Spleen (tissue), 11 donors: ENCODE data around the gene SEC61A2. TPM values are rescaled to one million over a fixed set of nuclear protein-coding genes. Genes with fewer than 3 reads are reported as not detected.
"Not testable (repeated sequence)": the region's sequence is repeated elsewhere in the genome, so short reads cannot be mapped to it uniquely, and the experiment has no call there.

Experiments used
- DNase-seq: peaks from one replicate; pipeline ENCODE4 v3.0.0-alpha.2; 2020
- H3K27ac ChIP-seq, 8 donors: fragments of 200-600 bp; sonication (generic) in 7 of 8; 1 replicate in 4 of 8; 2 replicates in 4 of 8; pipeline versions ENCODE4 v1.5.0 to v1.8.0; 2016 to 2021; ENCODE audit warnings: inconsistent platforms in 4 of 8, mild to moderate bottlenecking in 4 of 8, moderate library complexity in 1 of 8
- H3K27me3 ChIP-seq, 7 donors: fragments of 200-600 bp; sonication (generic) in 6 of 7; replicated peaks in 1 of 7; 1 replicate in 4 of 7; 2 replicates in 3 of 7; pipeline versions ENCODE4 v1.5.0 to v1.8.0; 2016 to 2021; ENCODE audit warnings: inconsistent platforms in 3 of 7, mild to moderate bottlenecking in 1 of 7
- H3K36me3 ChIP-seq, 6 donors: fragments of 200-600 bp; sonication (generic) in 5 of 6; 1 replicate in 4 of 6; 2 replicates in 2 of 6; pipeline versions ENCODE4 v1.5.0 to v1.8.0; 2016 to 2021; ENCODE audit warnings: inconsistent platforms in 2 of 6
- H3K4me1 ChIP-seq, 6 donors: fragments of 200-600 bp; sonication (generic) in 5 of 6; 1 replicate in 3 of 6; 2 replicates in 3 of 6; pipeline versions ENCODE4 v1.5.0 to v1.8.0; 2016 to 2021; ENCODE audit warnings: inconsistent platforms in 3 of 6
- H3K4me3 ChIP-seq, 8 donors: fragments of 200-600 bp; sonication (generic) in 7 of 8; 1 replicate in 4 of 8; 2 replicates in 4 of 8; pipeline versions ENCODE4 v1.5.0 to v1.8.0; 2016 to 2021; ENCODE audit warnings: inconsistent platforms in 4 of 8, mild to moderate bottlenecking in 4 of 8, moderate library complexity in 2 of 8
- H3K9me3 ChIP-seq, 8 donors: fragments of 200-600 bp; sonication (generic) in 7 of 8; 1 replicate in 4 of 8; 2 replicates in 4 of 8; pipeline versions ENCODE4 v1.5.0 to v1.8.0; 2016 to 2021; ENCODE audit warnings: inconsistent platforms in 4 of 8
- CTCF ChIP-seq, 11 experiments: fragments of 200-600 bp in 7 of 11; fragments of 450-650 bp in 4 of 11; sonication (generic) in 4 of 11; IDR thresholded peaks in 8 of 11; conservative IDR thresholded peaks in 3 of 11; 1 replicate in 7 of 11; 2 replicates in 4 of 11; pipeline versions ENCODE4 v1.4.0 to v1.8.0; 2016 to 2021; ENCODE audit warnings: antibody characterized with exemption in 11 of 11, inconsistent platforms in 4 of 11, mild to moderate bottlenecking in 1 of 11
- POLR2A ChIP-seq, 3 donors: fragments of 450-650 bp; IDR thresholded peaks; one replicate each; pipeline ENCODE4 v1.5.1; 2017; ENCODE audit warnings: antibody characterized with exemption in 3 of 3, mild to moderate bottlenecking in 1 of 3
- POLR2AphosphoS5 ChIP-seq, 3 donors: sonication (generic); formaldehyde crosslinking; IDR thresholded peaks; one replicate each; pipeline ENCODE4 v1.5.1; 2017; ENCODE audit warnings: antibody characterized with exemption in 3 of 3
- WGBS, 5 donors: extraction: QIAGEN DNeasy Blood & Tissue Kit in 3 of 5; methylation state at CpG; one replicate each; pipeline versions ENCODE4 v1.1.5 to v1.1.7; 2013 to 2018; 5-methylcytosine and 5-hydroxymethylcytosine counted together
- intact Hi-C: fragments of 100-400 bp; cut with DNase I; formaldehyde crosslinking; loops from one replicate; pipeline ENCODE4 v1.15.0; 2023; ENCODE audit warnings: low total_unique reads
- polyA plus RNA-seq, 3 donors: library from polyadenylated mRNA; stranded (reverse); fragments of 200-250 nt; gene quantifications; one replicate each; pipeline ENCODE4 v1.2.1, GENCODE V29; 2013
- total RNA-seq, 7 donors: library from RNA; depleted of rRNA in 3 of 7; stranded (reverse); fragments of >200 nt in 3 of 7; fragmentation: NEBNext Ultra II Directional in 4 of 7; extraction: Animal tissue kit (Norgen Biotek cat#: 25700) in 4 of 7; gene quantifications; one replicate each; pipeline versions ENCODE4 v1.1.0 to v1.2.1, GENCODE V29; 2016 to 2021
- donor health status: healthy with polysubstance abuse.
- donor health status: DM: no; HTN: no; CAD: no; lungs with moderate emphysema.
- donor health status: DM: no; HTN: no; CAD: no.
- donor health status: Bipolar disorder and iron deficiency.
- donor health status: healthy.
- donor health status: DM: no; HTN: no; CAD: no.
- donor health status: DM: yes; HTN: yes; CAD: no.

Gene SEC61A2
- total and polyA plus RNA-seq, 10 donors, result 2.7 to 14.6 (median 8.3) TPM

DNA sequence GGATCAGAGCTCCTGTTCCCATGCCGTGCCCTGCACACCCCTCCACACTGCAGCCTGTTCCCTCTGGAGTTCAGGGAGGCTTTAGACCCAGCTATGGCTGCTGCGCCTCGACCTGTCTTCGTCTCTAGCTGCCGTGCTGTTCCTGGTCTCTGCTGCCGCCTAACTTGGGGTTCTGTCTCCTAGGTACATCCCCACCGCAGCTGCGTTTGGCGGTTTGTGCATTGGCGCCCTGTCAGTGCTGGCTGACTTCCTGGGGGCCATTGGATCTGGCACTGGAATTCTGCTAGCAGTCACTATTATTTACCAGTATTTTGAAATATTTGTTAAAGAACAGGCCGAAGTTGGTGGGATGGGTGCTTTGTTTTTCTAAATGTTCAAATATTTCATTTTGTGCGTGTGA is 34.6 kb downstream of the SEC61A2 start:
- WGBS, 5 donors, result 93 to 98% (median 93%) methylated on average over 12 of the region's 12 CpGs
- Histone ChIP-seq H3K4me3 (no peak overlapping the region), H3K4me1 (no peaks in the 10 kb centered on the region), H3K36me3 (peaks cover 0 to 100% (median 63%) of the 10 kb centered on the region in 6 donors), H3K27ac (no peak overlapping the region), H3K9me3 (no peaks in the 10 kb centered on the region), H3K27me3 (no peaks in the 10 kb centered on the region)
- intact Hi-C loops, result no loop called here
- TF ChIP-seq POLR2A (IDR thresholded peaks at IDR 0.05), result no peak
- TF ChIP-seq POLR2AphosphoS5 (IDR thresholded peaks at IDR 0.05), result peak in 2 of 3 donors; percentile 18 to 51
- DNase-seq, result no peak

- H3K27me3 ChIP-seq, result no peaks in the 10 kb centered on the region
- no peak for TF ChIP-seq POLR2AphosphoS5 (IDR thresholded peaks at IDR 0.05)
- TF ChIP-seq POLR2A (IDR thresholded peaks at IDR 0.05), result no peak
- no peak for TF ChIP-seq CTCF (IDR thresholded peaks at IDR 0.05 in 8 of 11, conservative IDR thresholded peaks at IDR 0.05 in 3 of 11)
- intact Hi-C loops, result no loop called here
- H3K27ac ChIP-seq, result no peak overlapping the region
- 88 to 93% (median 92%) methylated on average over 3 of the region's 3 CpGs for whole genome bisulfite sequencing, 5 donors
- H3K9me3 ChIP-seq, result no peaks in the 10 kb centered on the region
- H3K36me3 ChIP-seq, result peaks cover 0 to 100% (median 69%) of the 10 kb centered on the region in 6 donors
- no peaks in the 10 kb centered on the region for H3K4me1 ChIP-seq
- H3K4me3 ChIP-seq, result no peak overlapping the region
- DNase-seq, result no peak
These were observed 35.6 kb downstream of the SEC61A2 start for GRCh38 chr10:12165036-12165435.

- H3K4me3 ChIP-seq, result no peak overlapping the region
- no peaks in the 10 kb centered on the region for H3K9me3 ChIP-seq
- no peak for DNase-seq
- peak overlapping the region in 1 of 8 donors; percentile 12 for H3K27ac ChIP-seq
- peaks cover 0 to 100% (median 73%) of the 10 kb centered on the region in 6 donors for H3K36me3 ChIP-seq
- 80 to 90% (median 88%) methylated on average over 6 of the region's 6 CpGs for WGBS, 5 donors
- TF ChIP-seq POLR2A (IDR thresholded peaks at IDR 0.05), result no peak
- no peak for TF ChIP-seq POLR2AphosphoS5 (IDR thresholded peaks at IDR 0.05)
- TF ChIP-seq CTCF (IDR thresholded peaks at IDR 0.05 in 8 of 11, conservative IDR thresholded peaks at IDR 0.05 in 3 of 11), result no peak
- no peaks in the 10 kb centered on the region for H3K27me3 ChIP-seq
- intact Hi-C loops, result no loop called here
- no peaks in the 10 kb centered on the region for H3K4me1 ChIP-seq
These were observed 36.7 kb downstream of the SEC61A2 start for GRCh38 chr10:12165999-12166775.

GRCh38 chr10:12171512-12171911 is 42.0 kb downstream of the SEC61A2 start:
- H3K27me3 ChIP-seq, H3K4me1 ChIP-seq, intact Hi-C loops, DNase-seq, H3K4me3 ChIP-seq, H3K27ac ChIP-seq, H3K9me3 ChIP-seq: not testable (repeated sequence)
- peaks cover 6 to 100% (median 87%) of the 10 kb centered on the region in 6 donors for H3K36me3 ChIP-seq
- WGBS, 5 donors, result 89 to 96% (median 89%) methylated on average over 6 of the region's 6 CpGs

DNA sequence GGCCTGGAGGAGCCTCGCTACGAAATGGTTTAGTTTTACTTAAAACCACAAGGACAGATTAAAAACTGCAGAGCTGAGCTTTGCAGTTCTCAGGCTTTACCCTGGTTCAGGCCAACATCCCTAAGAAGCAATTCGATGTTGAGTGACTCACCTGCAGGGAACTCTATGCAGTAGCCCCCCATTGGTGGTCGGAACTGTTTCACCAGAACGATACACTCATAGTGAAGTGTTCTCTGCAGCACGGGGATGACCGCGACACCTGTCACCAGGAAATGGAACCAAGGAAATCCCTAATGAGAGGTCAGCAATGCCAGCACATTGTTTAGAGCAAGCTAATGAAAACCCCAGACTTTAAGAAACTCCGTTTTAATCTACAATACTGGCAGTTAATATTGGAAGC is 48.2 kb downstream of the SEC61A2 start:
- 91 to 94% (median 92%) methylated on average over 9 of the region's 9 CpGs for WGBS, 5 donors
- TF ChIP-seq CTCF (IDR thresholded peaks at IDR 0.05 in 8 of 11, conservative IDR thresholded peaks at IDR 0.05 in 3 of 11) (no peak), POLR2AphosphoS5 (IDR thresholded peaks at IDR 0.05) (no peak), POLR2A (IDR thresholded peaks at IDR 0.05) (no peak)
- no peaks in the 10 kb centered on the region for H3K9me3 ChIP-seq
- no peak overlapping the region for H3K4me3 ChIP-seq
- DNase-seq, result no peak
- intact Hi-C loops, result no loop called here
- H3K27ac ChIP-seq, result no peak overlapping the region
- H3K4me1 ChIP-seq, result peaks cover 0 to 30% (median 12%) of the 10 kb centered on the region in 6 donors
- no peaks in the 10 kb centered on the region for H3K27me3 ChIP-seq
- peaks cover 2 to 100% (median 62%) of the 10 kb centered on the region in 6 donors for H3K36me3 ChIP-seq
